HG03575 (cell line): ENCODE measurements around the gene PDCD1.
"Not testable (repeated sequence)": the region's sequence is repeated elsewhere in the genome, so short reads cannot be mapped to it uniquely, and the experiment has no call there.

Source experiments
- ATAC-seq: cut with Tn5 transposase; IDR thresholded peaks from one replicate; pipeline ENCODE4 v1.9.1; 2021; ENCODE audit not compliant: unreplicated experiment, insufficient number of reproducible peaks, low FRiP score; ENCODE audit errors: extremely low read depth

The PDCD1 gene

DNA sequence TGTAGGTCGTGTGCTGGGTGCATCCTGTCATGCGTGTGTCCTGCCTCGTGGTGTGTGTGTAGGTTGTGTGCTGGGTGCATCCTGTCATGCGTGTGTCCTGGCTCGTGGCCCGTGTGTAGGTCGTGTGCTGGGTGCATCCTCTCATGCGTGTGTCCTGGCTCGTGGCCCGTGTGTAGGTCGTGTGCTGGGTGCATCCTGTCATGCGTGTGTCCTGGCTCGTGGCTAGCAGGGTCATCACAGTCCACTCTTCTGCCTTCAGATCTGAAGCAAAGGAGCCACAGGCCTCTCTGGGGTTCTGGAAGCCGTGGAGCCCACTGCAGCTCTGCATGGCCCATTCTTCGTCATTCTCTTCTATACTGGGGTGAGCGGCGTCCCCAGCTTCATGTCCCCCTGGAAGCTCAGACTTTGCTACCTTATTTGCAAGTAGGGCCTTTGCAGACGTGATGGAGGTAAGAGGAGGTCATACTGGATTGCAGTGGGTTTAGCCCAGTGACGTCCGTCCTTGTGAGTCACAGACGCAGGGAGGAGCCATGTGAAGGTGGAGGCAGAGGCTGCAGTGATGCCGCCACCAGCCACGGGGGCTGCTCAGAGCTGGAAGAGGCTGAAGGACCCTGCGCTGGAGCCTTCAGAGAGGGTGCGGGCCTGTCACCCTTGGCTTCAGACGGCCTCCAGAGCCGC is 38.6 kb downstream of the PDCD1 start:
- ATAC-seq: not testable (repeated sequence)

DNA sequence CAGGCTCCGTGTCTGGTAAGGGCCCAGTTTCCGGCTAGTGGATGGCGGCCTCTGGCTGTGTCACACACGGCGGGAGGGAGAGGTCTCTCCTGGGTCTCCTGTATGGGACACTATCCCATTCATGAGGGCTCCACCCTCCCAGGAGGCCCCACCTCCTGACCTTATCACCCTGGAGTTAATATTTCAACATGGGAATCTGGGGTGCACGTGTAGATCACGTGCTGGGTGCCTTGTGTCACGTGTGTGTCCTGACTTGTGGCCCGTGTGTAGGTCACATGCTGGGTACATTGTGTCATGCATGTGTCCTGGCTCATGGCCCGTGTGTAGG is 39.8 kb downstream of the PDCD1 start:
- no peak for ATAC-seq

DNA sequence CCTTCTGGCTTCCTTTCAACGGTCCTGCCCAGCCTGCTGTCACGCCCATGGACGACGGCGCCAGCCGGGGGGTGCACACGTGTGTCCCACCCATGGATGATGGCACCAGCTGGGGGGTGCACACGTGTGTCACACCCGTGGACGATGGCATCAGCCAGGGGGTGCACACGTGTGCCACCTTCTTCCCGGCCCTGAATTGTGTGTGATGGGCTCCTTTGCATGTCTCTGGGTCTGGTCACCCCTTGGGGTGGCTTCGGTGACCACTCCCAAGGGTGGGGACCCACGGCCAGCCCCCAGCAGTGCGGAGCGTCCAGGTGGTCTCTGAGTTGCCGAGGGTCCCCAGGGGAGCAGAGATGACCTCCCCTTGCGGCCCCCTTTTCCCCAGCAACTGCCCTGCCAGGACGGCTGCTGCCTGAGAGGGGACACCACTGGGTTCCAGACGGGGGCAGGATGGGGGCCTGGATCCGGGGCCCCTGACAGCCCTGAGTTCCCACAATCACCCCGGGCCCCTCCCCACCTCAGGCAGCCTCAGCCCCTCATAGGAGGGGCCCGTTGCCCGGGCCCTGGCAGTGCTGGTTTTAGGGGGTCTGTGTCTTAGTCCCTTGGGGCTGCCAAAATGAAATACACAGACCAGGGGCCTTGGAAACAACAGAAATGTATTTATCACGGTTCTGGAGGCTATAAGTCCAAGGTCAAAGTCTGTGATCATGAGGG is 40.3 kb downstream of the PDCD1 start:
- no peak for ATAC-seq

DNA sequence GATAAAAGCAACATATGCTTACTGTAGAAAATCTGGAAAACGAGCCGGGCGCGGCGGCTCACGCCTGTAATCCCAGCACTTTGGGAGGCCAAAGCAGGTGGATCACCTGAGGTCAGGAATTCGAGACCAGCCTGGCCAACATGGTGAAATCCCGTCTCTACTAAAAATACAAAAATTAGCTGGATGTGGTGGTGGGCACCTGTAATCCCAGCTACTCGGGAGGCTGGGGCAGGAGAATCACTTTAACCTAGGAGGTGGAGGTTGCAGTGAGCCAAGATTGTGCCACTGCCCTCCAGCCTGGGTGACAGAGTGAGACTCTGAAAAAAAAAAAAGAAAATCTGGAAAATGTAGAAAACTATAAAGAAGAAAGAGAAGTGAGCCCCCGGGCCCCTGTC is 40.9 kb downstream of the PDCD1 start:
- ATAC-seq: not testable (repeated sequence)

DNA sequence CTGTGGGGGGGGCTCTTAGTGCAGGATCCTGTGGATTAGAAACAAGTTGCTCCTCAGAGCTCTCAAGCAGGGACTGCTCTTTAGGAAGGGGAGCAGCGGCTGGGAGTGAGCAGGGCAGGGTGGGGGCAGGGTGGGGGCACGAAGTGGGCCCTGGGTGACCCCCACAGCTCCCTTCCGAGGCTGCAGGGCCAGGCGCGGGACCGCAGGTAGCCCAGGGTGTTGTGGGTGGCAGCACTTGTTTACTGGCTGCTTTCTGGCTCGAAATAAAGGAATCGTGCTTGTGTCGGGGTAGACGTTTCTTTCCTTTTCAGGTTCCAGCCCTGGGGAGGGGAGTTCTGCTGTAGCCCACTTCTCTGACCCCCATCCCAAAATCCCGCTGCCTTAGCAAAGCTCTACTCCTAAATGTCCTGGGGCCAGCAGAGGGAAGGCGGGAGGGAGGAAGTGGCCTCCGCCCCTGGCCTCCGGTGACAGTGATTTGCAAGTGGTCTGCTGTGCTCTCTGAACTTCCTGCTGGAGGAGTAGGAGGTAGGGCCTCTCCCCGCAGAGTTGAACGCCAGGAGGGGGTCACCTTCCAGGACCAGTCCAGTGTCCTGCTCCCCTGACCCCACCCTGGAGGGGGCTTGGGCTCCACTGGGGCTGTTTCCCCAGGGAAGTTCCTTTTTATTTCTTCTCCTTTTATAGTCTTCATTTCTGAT is 41.4 kb downstream of the PDCD1 start:
- ATAC-seq: no peak

DNA sequence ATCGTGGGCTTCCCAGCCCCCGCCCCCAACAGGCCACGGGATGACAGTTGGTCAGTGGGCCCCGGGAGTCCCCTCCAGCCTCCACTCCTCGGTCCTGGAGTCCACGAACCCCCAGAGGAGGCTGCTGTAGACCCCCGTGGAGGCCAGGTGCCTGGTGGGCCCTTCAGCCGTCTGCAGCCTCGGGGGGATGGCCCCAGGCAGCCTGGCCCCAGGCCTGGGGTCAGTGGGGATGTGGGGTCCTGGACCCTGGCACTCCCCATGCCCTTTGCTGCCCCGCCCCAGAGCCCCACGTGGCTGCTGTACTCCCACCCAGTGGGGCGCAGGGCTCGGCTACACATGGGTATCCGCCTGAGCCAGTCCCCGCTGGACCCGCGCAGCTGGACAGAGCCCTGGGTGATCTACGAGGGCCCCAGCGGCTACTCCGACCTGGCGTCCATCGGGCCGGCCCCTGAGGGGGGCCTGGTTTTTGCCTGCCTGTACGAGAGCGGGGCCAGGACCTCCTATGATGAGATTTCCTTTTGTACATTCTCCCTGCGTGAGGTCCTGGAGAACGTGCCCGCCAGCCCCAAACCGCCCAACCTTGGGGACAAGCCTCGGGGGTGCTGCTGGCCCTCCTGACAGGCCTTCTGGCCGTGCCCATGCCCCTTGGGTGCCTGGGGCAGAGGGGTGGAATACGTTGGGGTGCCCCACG is 42.1 kb downstream of the PDCD1 start:
- no peak for ATAC-seq

DNA sequence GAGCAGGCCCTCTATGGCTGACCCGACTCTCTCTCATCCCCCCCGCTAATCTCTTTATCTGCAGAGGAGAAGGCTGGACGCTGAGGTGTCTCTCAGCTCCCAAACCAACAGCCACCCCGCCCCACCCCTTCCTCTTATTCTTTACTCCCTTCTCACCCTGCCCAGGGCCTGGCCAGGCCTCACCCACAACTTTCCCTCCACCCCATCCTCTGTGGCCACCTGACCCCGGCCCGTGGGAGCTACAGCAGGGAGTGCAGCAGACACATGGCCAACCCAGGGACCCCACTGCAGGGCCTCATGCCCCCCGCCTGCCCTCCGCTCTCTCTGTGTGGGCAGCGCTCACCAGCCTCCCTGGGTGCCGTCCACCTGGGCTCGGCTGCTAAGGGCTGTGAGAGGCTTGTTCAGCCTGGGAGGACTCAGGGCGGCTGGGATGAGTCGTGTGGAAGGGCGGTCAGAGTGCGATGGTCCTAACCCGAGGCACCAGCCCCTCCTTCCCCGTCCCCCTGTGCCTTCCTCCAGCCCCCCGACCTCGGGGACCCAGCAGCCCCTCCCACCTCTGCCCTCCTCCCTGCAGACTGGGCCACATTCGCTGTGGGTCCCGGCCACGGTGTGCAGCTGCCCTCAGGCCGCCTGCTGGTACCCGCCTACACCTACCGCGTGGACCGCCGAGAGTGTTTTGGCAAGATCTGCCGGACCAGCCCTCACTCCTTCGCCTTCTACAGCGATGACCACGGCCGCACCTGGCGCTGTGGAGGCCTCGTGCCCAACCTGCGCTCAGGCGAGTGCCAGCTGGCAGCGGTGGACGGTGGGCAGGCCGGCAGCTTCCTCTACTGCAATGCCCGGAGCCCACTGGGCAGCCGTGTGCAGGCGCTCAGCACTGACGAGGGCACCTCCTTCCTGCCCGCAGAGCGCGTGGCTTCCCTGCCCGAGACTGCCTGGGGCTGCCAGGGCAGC is 42.9 kb downstream of the PDCD1 start:
- ATAC-seq: no peak

DNA sequence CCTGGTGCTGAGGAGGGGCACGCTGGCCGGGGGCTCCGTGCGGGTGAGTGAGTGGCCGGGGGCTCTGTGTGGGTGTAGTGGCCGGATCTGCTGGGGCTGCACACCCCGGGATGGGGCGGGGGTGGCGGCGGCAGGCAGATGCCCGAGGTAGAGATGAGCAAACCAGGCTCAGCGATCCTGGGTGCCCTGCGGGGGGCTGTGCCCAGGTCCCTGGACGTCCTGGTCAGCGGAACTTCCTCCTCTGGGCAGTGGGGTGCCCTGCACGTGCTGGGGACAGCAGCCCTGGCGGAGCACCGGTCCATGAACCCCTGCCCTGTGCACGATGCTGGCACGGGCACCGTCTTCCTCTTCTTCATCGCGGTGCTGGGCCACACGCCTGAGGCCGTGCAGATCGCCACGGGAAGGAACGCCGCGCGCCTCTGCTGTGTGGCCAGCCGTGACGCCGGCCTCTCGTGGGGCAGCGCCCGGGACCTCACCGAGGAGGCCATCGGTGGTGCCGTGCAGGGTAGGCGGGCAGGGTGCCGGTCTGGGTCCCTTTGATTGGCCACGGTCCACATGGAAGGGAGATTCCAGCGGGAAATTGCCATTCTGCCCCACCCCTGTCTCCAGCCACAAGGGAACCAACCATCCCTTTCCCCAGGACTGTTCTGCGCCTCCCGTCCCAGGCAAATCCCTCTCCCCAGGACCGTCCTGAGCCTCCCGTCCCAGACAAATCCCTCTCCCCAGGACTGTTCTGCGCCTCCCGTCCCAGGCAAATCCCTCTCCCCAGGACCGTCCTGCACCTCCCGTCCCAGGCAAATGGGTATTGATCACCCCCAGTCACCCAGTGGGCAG is 43.8 kb downstream of the PDCD1 start:
- ATAC-seq: no peak

DNA sequence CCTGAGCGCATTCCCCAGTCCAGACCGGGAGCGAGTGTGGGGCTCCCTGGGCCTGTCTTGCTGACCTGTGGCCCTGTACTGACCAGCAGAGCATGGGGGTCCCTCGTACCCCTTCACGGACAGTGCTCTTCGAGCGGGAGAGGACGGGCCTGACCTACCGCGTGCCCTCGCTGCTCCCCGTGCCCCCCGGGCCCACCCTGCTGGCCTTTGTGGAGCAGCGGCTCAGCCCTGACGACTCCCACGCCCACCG is 44.4 kb downstream of the PDCD1 start:
- ATAC-seq: no peak

DNA sequence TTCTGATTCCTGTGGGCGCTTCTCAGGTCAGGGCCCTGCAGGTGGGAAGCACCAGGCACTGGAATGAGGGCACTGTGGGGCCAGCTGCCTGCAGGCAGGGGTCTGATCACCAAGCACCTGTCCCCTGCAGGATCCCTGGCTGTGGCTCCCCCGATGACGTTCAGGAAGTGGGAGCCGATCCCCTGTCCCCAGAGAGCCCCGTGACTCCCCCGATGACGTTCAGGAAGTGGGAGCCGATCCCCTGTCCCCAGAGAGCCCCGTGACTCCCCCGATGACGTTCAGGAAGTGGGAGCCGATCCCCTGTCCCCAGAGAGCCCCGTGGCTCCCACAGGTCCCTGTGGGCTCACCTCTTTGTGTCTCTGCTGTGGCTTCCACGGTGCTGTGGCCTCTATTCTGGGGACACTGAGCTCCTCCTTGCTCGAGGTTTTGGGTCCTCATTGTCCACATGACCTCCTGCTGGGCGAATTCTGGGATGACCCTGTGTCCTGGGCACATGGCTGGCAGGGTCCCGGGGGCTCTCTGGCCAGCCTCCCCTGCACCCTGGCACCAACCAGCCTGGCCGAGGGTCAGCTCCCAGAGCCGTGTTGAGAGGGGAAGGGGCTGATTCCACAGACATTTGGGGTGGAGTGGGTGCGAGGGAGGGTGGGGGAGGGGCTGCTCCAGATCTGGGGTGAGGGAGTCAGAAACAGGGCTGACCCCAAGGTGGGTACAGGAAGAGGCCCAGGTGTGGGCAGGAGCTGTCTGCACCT is 44.9 kb downstream of the PDCD1 start:
- ATAC-seq: no peak

DNA sequence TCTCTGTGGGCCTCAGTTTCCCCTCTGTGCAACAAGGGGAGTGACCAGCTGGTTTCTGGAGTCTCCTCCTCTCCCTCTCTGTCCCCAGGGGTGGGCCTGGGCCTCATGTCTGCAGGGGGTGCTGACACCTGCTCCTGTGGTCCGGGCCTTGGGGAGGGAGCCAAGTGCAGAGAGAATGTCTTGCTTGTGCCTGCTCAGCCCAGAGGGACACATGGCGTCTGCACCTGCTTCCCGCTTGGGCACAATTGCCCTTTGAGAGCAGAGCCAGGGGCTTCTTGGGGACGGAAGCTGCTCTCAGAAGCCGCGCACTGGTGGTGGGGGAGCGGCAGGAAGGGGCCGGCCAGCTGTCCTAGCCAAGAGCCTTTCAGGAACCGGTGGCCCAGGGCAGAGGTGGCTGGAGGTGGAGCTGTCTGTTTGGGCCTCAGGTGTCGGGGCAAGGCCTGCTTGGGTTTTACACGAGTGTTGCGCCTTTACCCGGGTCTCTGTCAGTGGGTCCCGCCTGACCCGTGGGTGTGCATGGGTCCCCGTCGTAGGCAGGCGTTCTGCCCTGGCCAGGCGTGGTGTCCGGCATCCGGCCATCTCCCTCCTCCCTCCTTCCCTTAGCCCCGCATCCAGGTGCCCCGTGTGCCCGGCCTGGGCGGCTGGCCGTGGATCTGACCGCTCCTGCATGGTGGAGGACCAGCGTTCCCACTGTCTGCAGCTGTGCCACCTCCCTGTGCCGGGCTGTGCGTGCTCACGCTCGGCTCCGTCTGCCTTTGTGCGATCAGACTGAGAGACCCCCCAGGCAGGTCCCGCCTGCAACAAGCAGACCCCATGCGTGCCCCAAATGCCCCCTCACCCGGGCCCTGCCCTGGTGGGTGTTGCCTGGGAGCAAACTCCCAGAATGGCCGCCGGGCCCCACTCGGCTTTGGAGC is 45.7 kb downstream of the PDCD1 start:
- ATAC-seq: no peak

DNA sequence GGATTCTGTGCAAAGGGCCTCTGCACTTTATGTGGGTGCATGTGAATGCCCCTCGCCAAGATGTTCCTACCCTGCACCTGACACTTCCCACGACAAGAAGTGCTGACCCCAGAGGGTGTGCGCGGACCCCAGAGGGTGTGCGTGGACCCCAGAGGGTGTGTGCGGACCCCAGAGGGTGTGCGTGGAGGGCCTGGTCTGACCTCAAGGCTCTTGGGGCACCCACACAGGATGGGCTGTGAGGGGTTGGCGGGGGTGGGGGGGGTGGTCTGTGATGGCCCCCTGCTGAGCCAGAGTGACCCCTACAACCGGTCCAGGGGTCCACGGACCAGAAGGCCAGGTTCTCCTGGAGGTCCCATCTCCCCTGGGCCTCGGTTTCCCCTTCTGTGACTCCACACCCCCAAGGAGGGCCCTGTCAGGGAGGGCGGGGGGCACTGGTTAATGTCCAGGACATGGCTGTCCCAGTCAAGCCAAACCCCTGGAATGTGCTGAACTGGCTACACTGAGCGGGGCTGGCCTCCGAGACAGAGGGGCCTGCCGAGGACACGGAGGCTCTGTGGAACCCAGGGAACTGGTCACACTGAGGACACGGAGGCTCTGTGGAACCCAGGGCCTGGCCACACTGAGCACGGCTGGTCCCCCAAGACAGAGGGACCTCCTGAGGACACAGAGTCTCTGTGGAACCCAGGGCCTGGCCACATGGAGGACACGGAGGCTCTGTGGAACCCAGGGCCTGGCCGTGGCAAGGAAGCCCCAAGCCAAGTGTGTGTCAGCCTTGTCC is 46.6 kb downstream of the PDCD1 start:
- no peak for ATAC-seq

DNA sequence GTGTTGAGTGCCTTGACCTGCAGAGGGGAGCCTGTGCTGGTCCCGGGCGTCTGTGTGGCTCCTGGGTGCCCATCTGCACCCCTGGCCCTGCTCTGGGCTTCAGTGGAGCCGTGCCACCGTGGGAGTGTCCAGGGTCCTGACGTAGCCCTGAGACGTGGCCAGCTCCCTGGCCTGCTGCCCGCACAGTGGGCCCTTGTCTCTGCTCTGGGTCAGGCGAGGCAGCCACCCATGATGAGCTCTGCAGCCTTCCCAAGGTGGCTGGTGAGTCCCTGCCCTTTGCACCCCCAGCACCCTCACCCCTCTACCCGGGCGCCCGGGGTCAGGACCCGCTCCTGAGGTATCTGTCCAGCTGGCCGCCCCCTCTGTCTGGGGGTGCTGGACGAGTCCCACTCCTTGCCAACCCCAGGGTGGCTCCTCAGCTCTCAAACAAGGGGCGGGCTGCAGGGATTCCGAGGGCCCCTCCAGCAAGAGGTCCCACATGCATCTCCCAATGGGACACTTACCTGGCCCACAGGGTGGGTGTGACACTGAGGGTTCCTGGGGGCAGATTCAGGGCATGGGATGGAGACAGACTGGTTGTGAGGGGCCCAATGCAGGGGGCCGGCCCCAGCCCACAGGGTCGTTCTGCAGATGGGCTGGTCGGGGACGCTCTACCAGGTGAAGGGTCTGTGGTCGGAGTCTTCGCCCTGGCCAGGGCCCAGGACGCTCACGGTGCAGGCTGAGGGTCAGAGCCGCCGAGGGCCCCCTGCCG is 47.3 kb downstream of the PDCD1 start:
- no peak for ATAC-seq

DNA sequence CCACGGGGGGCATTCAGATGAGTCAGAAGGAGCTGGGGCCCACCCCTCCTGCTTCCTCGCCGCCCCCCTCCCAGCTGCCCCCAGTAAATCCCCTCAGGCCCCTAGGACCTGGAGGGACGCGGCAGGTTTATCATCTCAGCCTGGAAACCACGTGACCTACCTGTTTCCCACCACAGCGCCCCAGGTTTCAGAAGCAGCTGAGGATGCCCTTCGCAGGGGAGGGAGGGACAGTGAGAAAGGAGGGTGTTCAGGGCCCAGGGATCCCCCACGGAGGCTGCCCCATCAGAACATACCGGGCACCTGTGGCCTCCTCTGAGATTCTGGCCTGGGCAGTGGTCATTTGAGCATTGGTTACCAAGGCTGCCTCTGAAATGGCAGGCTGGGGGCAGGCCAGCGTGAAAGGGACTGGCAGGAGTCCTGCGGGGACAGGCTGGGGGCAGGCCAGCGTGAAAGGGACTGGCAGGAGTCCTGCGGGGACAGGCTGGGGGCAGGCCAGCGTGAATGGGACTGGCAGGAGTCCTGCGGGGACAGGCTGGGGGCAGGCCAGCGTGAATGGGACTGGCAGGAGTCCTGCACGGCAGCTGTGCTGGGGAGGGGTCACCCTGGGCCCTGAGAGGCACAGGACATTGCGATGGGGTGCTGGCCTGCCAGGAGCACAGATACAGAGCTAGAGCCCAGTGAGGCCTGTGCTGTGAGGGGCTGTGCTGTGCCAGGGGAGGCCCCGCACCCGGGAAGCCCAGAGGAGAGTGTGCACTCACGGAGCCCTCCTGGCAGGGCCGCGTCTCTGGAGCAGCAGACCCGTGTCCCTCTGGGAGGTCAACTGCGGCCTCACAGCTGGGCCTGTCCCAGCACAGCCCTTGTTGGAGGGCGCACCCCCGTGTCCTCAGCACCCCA is 48.1 kb downstream of the PDCD1 start:
- no peak for ATAC-seq
